ENCODE measurements around the gene ODF4.

ODF4 gene

GRCh38 chr17:8320262-8320661 lies 19.4 kb upstream of the ODF4 start:
- Histone ChIP-seq H4K91ac (ENCODE audit: low read length) (no peak overlapping the region), H3K4me1 (ENCODE audit: control insufficient read depth, insufficient read depth, low read depth, low read length) (peaks cover 8% of the 10 kb centered on the region), H2BK12ac (ENCODE audit: low read length in 2 of 2) (no peak overlapping the region), H3K23ac (ENCODE audit: low read length in 2 of 2) (peak overlapping the region in 1 of 2 experiments; percentile 15), H2AK5ac (ENCODE audit: low read length, severe bottlenecking) (no peak overlapping the region), H3K36me3 (ENCODE audit: control insufficient read depth in 1 of 2, insufficient read depth in 2 of 2, low read depth in 1 of 2, low read length in 2 of 2) (no peaks in the 10 kb centered on the region), H2BK15ac (ENCODE audit: low read depth, poor library complexity, severe bottlenecking) (no peak overlapping the region), H3K4me3 (ENCODE audit: insufficient read depth in 1 of 2, low read depth in 1 of 2, low read length in 2 of 2) (no peak overlapping the region), H4K8ac (ENCODE audit: low read length) (no peak overlapping the region), H3K18ac (ENCODE audit: low read depth in 1 of 2, low read length in 2 of 2) (no peak overlapping the region), H3K9me3 (ENCODE audit: control insufficient read depth, low read length) (no peaks in the 10 kb centered on the region), H3K9ac (ENCODE audit: low read length) (no peak overlapping the region), H3K14ac (ENCODE audit: low read length in 2 of 2) (peak overlapping the region in 1 of 2 experiments; percentile 37), H3K27ac (ENCODE audit: low read length, poor library complexity, severe bottlenecking) (no peak overlapping the region), H3K79me1 (replicated peaks; ENCODE audit: low read length, poor library complexity, severe bottlenecking) (no peaks in the 10 kb centered on the region), H2BK5ac (ENCODE audit: low read depth, low read length, poor library complexity, severe bottlenecking) (no peak overlapping the region), H2AFZ (ENCODE audit: low read depth, low read length) (no peak overlapping the region), H3K4me2 (ENCODE audit: low read length, poor library complexity, severe bottlenecking) (no peak overlapping the region), H2BK120ac (ENCODE audit: low read depth, low read length) (no peak overlapping the region), H3K4ac (ENCODE audit: low read depth in 1 of 2, low read length in 2 of 2) (no peak overlapping the region), H3K27me3 (ENCODE audit: control insufficient read depth in 1 of 2, insufficient read depth in 1 of 2, low read length in 2 of 2) (peaks cover 39 to 43% of the 10 kb centered on the region in 2 experiments)
- no peak for DNase-seq
- WGBS, result 88% methylated on average over 4 of the region's 4 CpGs

GRCh38 chr17:8320990-8321389 lies 18.6 kb upstream of the ODF4 start:
- Histone ChIP-seq H2AFZ (ENCODE audit: low read depth, low read length) (no peak overlapping the region), H2BK15ac (ENCODE audit: low read depth, poor library complexity, severe bottlenecking) (no peak overlapping the region), H4K91ac (ENCODE audit: low read length) (no peak overlapping the region), H3K23ac (ENCODE audit: low read length in 2 of 2) (no peak overlapping the region), H4K8ac (ENCODE audit: low read length) (no peak overlapping the region), H2BK5ac (ENCODE audit: low read depth, low read length, poor library complexity, severe bottlenecking) (no peak overlapping the region), H2AK5ac (ENCODE audit: low read length, severe bottlenecking) (no peak overlapping the region), H3K79me1 (replicated peaks; ENCODE audit: low read length, poor library complexity, severe bottlenecking) (no peaks in the 10 kb centered on the region), H2BK12ac (ENCODE audit: low read length in 2 of 2) (no peak overlapping the region), H3K4me3 (ENCODE audit: insufficient read depth in 1 of 2, low read depth in 1 of 2, low read length in 2 of 2) (no peak overlapping the region), H3K9ac (ENCODE audit: low read length) (no peak overlapping the region), H3K4me2 (ENCODE audit: low read length, poor library complexity, severe bottlenecking) (no peak overlapping the region), H3K27me3 (ENCODE audit: control insufficient read depth in 1 of 2, insufficient read depth in 1 of 2, low read length in 2 of 2) (peaks cover 32 to 39% of the 10 kb centered on the region in 2 experiments), H3K18ac (ENCODE audit: low read depth in 1 of 2, low read length in 2 of 2) (no peak overlapping the region), H3K14ac (ENCODE audit: low read length in 2 of 2) (no peak overlapping the region), H3K27ac (ENCODE audit: low read length, poor library complexity, severe bottlenecking) (no peak overlapping the region), H3K4ac (ENCODE audit: low read depth in 1 of 2, low read length in 2 of 2) (no peak overlapping the region), H3K9me3 (ENCODE audit: control insufficient read depth, low read length) (no peaks in the 10 kb centered on the region), H3K36me3 (ENCODE audit: control insufficient read depth in 1 of 2, insufficient read depth in 2 of 2, low read depth in 1 of 2, low read length in 2 of 2) (no peaks in the 10 kb centered on the region), H2BK120ac (ENCODE audit: low read depth, low read length) (no peak overlapping the region), H3K4me1 (ENCODE audit: control insufficient read depth, insufficient read depth, low read depth, low read length) (peaks cover 2% of the 10 kb centered on the region)
- no peak for DNase-seq
- WGBS, result 82% methylated on average over 6 of the region's 6 CpGs

- Histone ChIP-seq H4K91ac (ENCODE audit: low read length) (no peak overlapping the region), H2BK5ac (ENCODE audit: low read depth, low read length, poor library complexity, severe bottlenecking) (no peak overlapping the region)
These were observed 17.6 kb upstream of the ODF4 start for GRCh38 chr17:8322061-8322460.

GRCh38 chr17:8324132-8324531 lies 15.5 kb upstream of the ODF4 start:
- Histone ChIP-seq H3K27ac (ENCODE audit: low read length, poor library complexity, severe bottlenecking) (no peak overlapping the region), H2BK5ac (ENCODE audit: low read depth, low read length, poor library complexity, severe bottlenecking) (no peak overlapping the region), H3K4me1 (ENCODE audit: control insufficient read depth, insufficient read depth, low read depth, low read length) (peaks cover 12% of the 10 kb centered on the region), H2BK120ac (ENCODE audit: low read depth, low read length) (no peak overlapping the region), H3K14ac (ENCODE audit: low read length in 2 of 2) (no peak overlapping the region), H3K27me3 (ENCODE audit: control insufficient read depth in 1 of 2, insufficient read depth in 1 of 2, low read length in 2 of 2) (peaks cover 7 to 12% of the 10 kb centered on the region in 2 experiments), H3K23ac (ENCODE audit: low read length in 2 of 2) (no peak overlapping the region), H3K79me1 (replicated peaks; ENCODE audit: low read length, poor library complexity, severe bottlenecking) (peaks cover 3% of the 10 kb centered on the region), H4K8ac (ENCODE audit: low read length) (no peak overlapping the region), H3K4me3 (ENCODE audit: insufficient read depth in 1 of 2, low read depth in 1 of 2, low read length in 2 of 2) (no peak overlapping the region), H2BK15ac (ENCODE audit: low read depth, poor library complexity, severe bottlenecking) (no peak overlapping the region), H4K91ac (ENCODE audit: low read length) (no peak overlapping the region), H3K9me3 (ENCODE audit: control insufficient read depth, low read length) (no peaks in the 10 kb centered on the region), H2AK5ac (ENCODE audit: low read length, severe bottlenecking) (no peak overlapping the region), H2BK12ac (ENCODE audit: low read length in 2 of 2) (no peak overlapping the region), H3K4ac (ENCODE audit: low read depth in 1 of 2, low read length in 2 of 2) (no peak overlapping the region), H3K36me3 (ENCODE audit: control insufficient read depth in 1 of 2, insufficient read depth in 2 of 2, low read depth in 1 of 2, low read length in 2 of 2) (no peaks in the 10 kb centered on the region), H3K4me2 (ENCODE audit: low read length, poor library complexity, severe bottlenecking) (no peak overlapping the region), H2AFZ (ENCODE audit: low read depth, low read length) (no peak overlapping the region), H3K9ac (ENCODE audit: low read length) (no peak overlapping the region), H3K18ac (ENCODE audit: low read depth in 1 of 2, low read length in 2 of 2) (no peak overlapping the region)
- 64% methylated on average over 5 of the region's 5 CpGs for WGBS
- no peak for DNase-seq

More at GRCh38 chr17:8322061-8322460, 17.6 kb upstream of the ODF4 start:
- Histone ChIP-seq H3K9ac (ENCODE audit: low read length) (no peak overlapping the region), H3K4ac (ENCODE audit: low read depth in 1 of 2, low read length in 2 of 2) (no peak overlapping the region), H3K4me3 (ENCODE audit: insufficient read depth in 1 of 2, low read depth in 1 of 2, low read length in 2 of 2) (no peak overlapping the region), H3K4me2 (ENCODE audit: low read length, poor library complexity, severe bottlenecking) (no peak overlapping the region), H2AFZ (ENCODE audit: low read depth, low read length) (no peak overlapping the region), H3K4me1 (ENCODE audit: control insufficient read depth, insufficient read depth, low read depth, low read length) (peaks cover 8% of the 10 kb centered on the region), H2BK12ac (ENCODE audit: low read length in 2 of 2) (no peak overlapping the region), H3K9me3 (ENCODE audit: control insufficient read depth, low read length) (no peaks in the 10 kb centered on the region), H3K18ac (ENCODE audit: low read depth in 1 of 2, low read length in 2 of 2) (no peak overlapping the region), H3K27me3 (ENCODE audit: control insufficient read depth in 1 of 2, insufficient read depth in 1 of 2, low read length in 2 of 2) (peaks cover 21 to 32% of the 10 kb centered on the region in 2 experiments), H3K79me1 (replicated peaks; ENCODE audit: low read length, poor library complexity, severe bottlenecking) (no peaks in the 10 kb centered on the region), H3K36me3 (ENCODE audit: control insufficient read depth in 1 of 2, insufficient read depth in 2 of 2, low read depth in 1 of 2, low read length in 2 of 2) (no peaks in the 10 kb centered on the region), H4K8ac (ENCODE audit: low read length) (no peak overlapping the region), H2BK120ac (ENCODE audit: low read depth, low read length) (no peak overlapping the region), H3K27ac (ENCODE audit: low read length, poor library complexity, severe bottlenecking) (no peak overlapping the region), H2BK15ac (ENCODE audit: low read depth, poor library complexity, severe bottlenecking) (no peak overlapping the region), H3K23ac (ENCODE audit: low read length in 2 of 2) (no peak overlapping the region), H3K14ac (ENCODE audit: low read length in 2 of 2) (no peak overlapping the region), H2AK5ac (ENCODE audit: low read length, severe bottlenecking) (no peak overlapping the region)
- DNase-seq, result no peak
- 89% methylated on average over 8 of the region's 8 CpGs for WGBS
